Neural cell (in vitro differentiated cells): ENCODE data around the gene PLCH1. TPM values are rescaled to one million over a fixed set of nuclear protein-coding genes. Genes with fewer than 3 reads are reported as not detected.

ENCODE experiments used
- H2AFZ ChIP-seq: fragments of 200-600, 300-800 bp; sonication (generic), shearing (Covaris generic); 2 replicates; pipeline ENCODE4 v1.6.0; 2014; ENCODE audit warnings: low read depth, mild to moderate bottlenecking, antibody characterized with exemption, low read length, moderate library complexity
- H3F3A ChIP-seq: fragments of 200-600 bp; shearing (Covaris generic); 2 replicates; pipeline ENCODE4 v1.6.1; 2016; ENCODE audit warnings: mild to moderate bottlenecking, moderate library complexity, mixed read lengths, antibody characterized with exemption, low read length; ENCODE audit not compliant: insufficient read depth, poor library complexity, severe bottlenecking
- H3K27ac ChIP-seq: fragments of 200-600, 300-800 bp; sonication (generic), shearing (Covaris generic); 2 replicates; pipeline ENCODE4 v1.5.1; 2014; ENCODE audit warnings: mild to moderate bottlenecking, low read length, moderate library complexity
- H3K27me3 ChIP-seq: fragments of 300-800, 200-600 bp; sonication (generic), shearing (Covaris generic); 2 replicates; pipeline ENCODE4 v1.6.0; 2014; ENCODE audit warnings: mild to moderate bottlenecking, low read depth, low read length, moderate library complexity; ENCODE audit not compliant: insufficient read depth
- H3K36me3 ChIP-seq: fragments of 300-800, 200-600 bp; sonication (generic), shearing (Covaris generic); 2 replicates; pipeline ENCODE4 v1.5.1; 2014; ENCODE audit warnings: mild to moderate bottlenecking, antibody characterized with exemption, low read length, moderate library complexity; ENCODE audit not compliant: insufficient read depth
- H3K4me2 ChIP-seq: fragments of 300-800, 200-600 bp; sonication (generic), shearing (Covaris generic); 2 replicates; pipeline ENCODE4 v1.6.0; 2014; ENCODE audit warnings: mild to moderate bottlenecking, low read length
- H3K4me3 ChIP-seq: fragments of 300-800, 200-600 bp; sonication (generic), shearing (Covaris generic); 2 replicates; pipeline ENCODE4 v1.5.1; 2014; ENCODE audit warnings: mild to moderate bottlenecking, low read length, moderate library complexity
- H3K79me2 ChIP-seq: fragments of 200-600 bp; shearing (Covaris generic); replicated peaks from 2 replicates; pipeline ENCODE4 v1.6.0; 2014; ENCODE audit warnings: mild to moderate bottlenecking, low read length, moderate library complexity; ENCODE audit not compliant: insufficient read depth
- H3K9ac ChIP-seq: fragments of 300-800, 200-600 bp; sonication (generic), shearing (Covaris generic); 2 replicates; pipeline ENCODE4 v1.6.1; 2016; ENCODE audit warnings: mild to moderate bottlenecking, low read length, mixed read lengths
- H3K9me2 ChIP-seq: fragments of 200-600 bp; shearing (Covaris generic); 2 replicates; pipeline ENCODE4 v1.6.1; 2016; ENCODE audit warnings: mild to moderate bottlenecking, low read length, mixed read lengths; ENCODE audit not compliant: insufficient read depth
- H3K9me3 ChIP-seq: fragments of 200-600, 300-800 bp; sonication (generic), shearing (Covaris generic); 2 replicates; pipeline ENCODE4 v1.6.1; 2016; ENCODE audit warnings: mild to moderate bottlenecking, mixed run types, low read length, moderate library complexity, mixed read lengths
- H4K20me1 ChIP-seq: fragments of 200-600 bp; shearing (Covaris generic); 2 replicates; pipeline ENCODE4 v1.6.1; 2016; ENCODE audit warnings: mild to moderate bottlenecking, mixed run types; ENCODE audit not compliant: insufficient read depth
- EP300 ChIP-seq: fragments of 450-650 bp; conservative IDR thresholded peaks from 2 replicates; pipeline ENCODE4 v1.6.1; 2014; ENCODE audit warnings: antibody characterized with exemption, mild to moderate bottlenecking, moderate library complexity; ENCODE audit not compliant: poor library complexity, severe bottlenecking
- EZH2 ChIP-seq: fragments of 200-600, 300-800 bp; shearing (Covaris generic), sonication (generic); IDR thresholded peaks from 2 replicates; pipeline ENCODE4 v1.6.1; 2014; ENCODE audit warnings: antibody characterized with exemption, low read length, borderline replicate concordance, mild to moderate bottlenecking; ENCODE audit not compliant: insufficient read depth, poor library complexity, severe bottlenecking
- MXI1 ChIP-seq: fragments of 450-650 bp; conservative IDR thresholded peaks from 2 replicates; pipeline ENCODE4 v1.6.1; 2014; ENCODE audit warnings: antibody characterized with exemption, mild to moderate bottlenecking; ENCODE audit not compliant: poor library complexity, severe bottlenecking
- POLR2AphosphoS5 ChIP-seq: IDR thresholded peaks from 2 replicates; pipeline ENCODE4 v1.6.1; 2012
- RAD21 ChIP-seq: fragments of 450-650 bp; conservative IDR thresholded peaks from 2 replicates; pipeline ENCODE4 v1.6.1; 2014; ENCODE audit warnings: antibody characterized with exemption, mild to moderate bottlenecking, moderate library complexity
- SMC3 ChIP-seq: fragments of 450-650 bp; conservative IDR thresholded peaks from 2 replicates; pipeline ENCODE4 v1.6.1; 2014; ENCODE audit warnings: antibody characterized with exemption, mild to moderate bottlenecking, moderate library complexity; ENCODE audit not compliant: poor library complexity
- TAF1 ChIP-seq: IDR thresholded peaks from 2 replicates; pipeline ENCODE4 v1.6.1; 2012; ENCODE audit warnings: low read depth
- polyA plus RNA-seq: library from polyadenylated mRNA; depleted of rRNA; stranded (reverse); fragments of >200 nt; gene quantifications from 2 replicates; pipeline ENCODE4 v1.2.3, GENCODE V29; 2014
- TF ChIP-seq, protein P1 (sequence below): IDR thresholded peaks from 2 replicates; pipeline ENCODE4 v1.6.1; 2012; ENCODE audit warnings: borderline replicate concordance
- TF ChIP-seq, protein P2 (sequence below): fragments of 450-650 bp; IDR thresholded peaks from 2 replicates; pipeline ENCODE4 v1.5.1; 2014; ENCODE audit warnings: antibody characterized with exemption, mild to moderate bottlenecking, moderate library complexity; ENCODE audit not compliant: poor library complexity, severe bottlenecking

The PLCH1 gene
- polyA plus RNA-seq, 1 donor from 2014 or later: 13.5 TPM

DNA sequence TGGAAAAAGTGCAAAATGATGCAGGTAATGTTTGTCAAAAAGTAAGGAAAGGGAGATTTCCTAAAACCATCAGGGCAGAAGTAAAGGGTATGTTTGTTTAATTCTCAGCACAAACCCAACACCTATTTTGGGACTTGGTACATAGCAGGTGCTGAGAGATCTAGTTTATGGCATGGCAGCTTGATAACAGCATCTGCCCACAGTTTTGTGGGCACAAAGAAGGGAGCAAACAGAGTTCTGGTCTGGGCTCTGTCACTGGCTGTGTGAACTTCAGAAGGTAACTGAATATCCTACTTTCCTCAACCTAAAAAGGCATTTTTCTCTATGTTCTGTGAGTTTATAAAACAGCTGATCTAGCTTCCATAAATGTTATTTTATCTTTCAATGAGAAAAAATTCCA is 141.6 kb downstream of the PLCH1 start:
- no peaks in the 10 kb centered on the region for H3K9me3 ChIP-seq
- no peak overlapping the region for H3K9ac ChIP-seq
- H3K79me2 ChIP-seq: peaks cover 7% of the 10 kb centered on the region
- H3K4me2 ChIP-seq: no peak overlapping the region
- no peaks in the 10 kb centered on the region for H3K9me2 ChIP-seq
- no peak overlapping the region for H2AFZ ChIP-seq
- H3K36me3 ChIP-seq: no peaks in the 10 kb centered on the region
- H3F3A ChIP-seq: no peaks in the 10 kb centered on the region
- H4K20me1 ChIP-seq: no peaks in the 10 kb centered on the region
- H3K27ac ChIP-seq: no peak overlapping the region
- TF ChIP-seq SMC3 (no peak), TAF1 (no peak), MXI1 (no peak), EP300 (no peak), RAD21 (no peak), POLR2AphosphoS5 (no peak), EZH2 (no peak)
- TF ChIP-seq, protein P1, sequence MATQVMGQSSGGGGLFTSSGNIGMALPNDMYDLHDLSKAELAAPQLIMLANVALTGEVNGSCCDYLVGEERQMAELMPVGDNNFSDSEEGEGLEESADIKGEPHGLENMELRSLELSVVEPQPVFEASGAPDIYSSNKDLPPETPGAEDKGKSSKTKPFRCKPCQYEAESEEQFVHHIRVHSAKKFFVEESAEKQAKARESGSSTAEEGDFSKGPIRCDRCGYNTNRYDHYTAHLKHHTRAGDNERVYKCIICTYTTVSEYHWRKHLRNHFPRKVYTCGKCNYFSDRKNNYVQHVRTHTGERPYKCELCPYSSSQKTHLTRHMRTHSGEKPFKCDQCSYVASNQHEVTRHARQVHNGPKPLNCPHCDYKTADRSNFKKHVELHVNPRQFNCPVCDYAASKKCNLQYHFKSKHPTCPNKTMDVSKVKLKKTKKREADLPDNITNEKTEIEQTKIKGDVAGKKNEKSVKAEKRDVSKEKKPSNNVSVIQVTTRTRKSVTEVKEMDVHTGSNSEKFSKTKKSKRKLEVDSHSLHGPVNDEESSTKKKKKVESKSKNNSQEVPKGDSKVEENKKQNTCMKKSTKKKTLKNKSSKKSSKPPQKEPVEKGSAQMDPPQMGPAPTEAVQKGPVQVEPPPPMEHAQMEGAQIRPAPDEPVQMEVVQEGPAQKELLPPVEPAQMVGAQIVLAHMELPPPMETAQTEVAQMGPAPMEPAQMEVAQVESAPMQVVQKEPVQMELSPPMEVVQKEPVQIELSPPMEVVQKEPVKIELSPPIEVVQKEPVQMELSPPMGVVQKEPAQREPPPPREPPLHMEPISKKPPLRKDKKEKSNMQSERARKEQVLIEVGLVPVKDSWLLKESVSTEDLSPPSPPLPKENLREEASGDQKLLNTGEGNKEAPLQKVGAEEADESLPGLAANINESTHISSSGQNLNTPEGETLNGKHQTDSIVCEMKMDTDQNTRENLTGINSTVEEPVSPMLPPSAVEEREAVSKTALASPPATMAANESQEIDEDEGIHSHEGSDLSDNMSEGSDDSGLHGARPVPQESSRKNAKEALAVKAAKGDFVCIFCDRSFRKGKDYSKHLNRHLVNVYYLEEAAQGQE: no peak
- TF ChIP-seq, protein P2, sequence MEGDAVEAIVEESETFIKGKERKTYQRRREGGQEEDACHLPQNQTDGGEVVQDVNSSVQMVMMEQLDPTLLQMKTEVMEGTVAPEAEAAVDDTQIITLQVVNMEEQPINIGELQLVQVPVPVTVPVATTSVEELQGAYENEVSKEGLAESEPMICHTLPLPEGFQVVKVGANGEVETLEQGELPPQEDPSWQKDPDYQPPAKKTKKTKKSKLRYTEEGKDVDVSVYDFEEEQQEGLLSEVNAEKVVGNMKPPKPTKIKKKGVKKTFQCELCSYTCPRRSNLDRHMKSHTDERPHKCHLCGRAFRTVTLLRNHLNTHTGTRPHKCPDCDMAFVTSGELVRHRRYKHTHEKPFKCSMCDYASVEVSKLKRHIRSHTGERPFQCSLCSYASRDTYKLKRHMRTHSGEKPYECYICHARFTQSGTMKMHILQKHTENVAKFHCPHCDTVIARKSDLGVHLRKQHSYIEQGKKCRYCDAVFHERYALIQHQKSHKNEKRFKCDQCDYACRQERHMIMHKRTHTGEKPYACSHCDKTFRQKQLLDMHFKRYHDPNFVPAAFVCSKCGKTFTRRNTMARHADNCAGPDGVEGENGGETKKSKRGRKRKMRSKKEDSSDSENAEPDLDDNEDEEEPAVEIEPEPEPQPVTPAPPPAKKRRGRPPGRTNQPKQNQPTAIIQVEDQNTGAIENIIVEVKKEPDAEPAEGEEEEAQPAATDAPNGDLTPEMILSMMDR: no peak
- H3K27me3 ChIP-seq: no peaks in the 10 kb centered on the region
- H3K4me3 ChIP-seq: no peak overlapping the region

DNA sequence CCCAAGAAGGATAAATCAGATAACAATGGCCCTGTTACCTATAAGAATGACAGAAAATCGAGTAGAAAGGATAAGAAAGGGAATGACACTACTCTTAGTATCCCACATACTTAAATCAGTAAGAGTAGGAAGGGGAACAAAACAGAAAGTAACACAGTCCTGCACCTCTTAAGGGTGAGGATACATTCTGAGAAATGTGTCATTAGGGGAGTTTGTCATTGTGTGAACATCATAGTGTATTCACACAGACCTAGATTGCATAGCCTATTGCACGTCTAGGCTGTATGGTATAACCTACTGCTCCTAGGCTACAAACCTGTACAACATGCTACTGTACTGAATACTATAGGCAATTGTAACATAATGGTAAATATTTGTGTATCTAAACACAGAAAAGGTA is 142.6 kb downstream of the PLCH1 start:
- no peak overlapping the region for H3K4me3 ChIP-seq
- H2AFZ ChIP-seq: no peak overlapping the region
- H3K4me2 ChIP-seq: no peak overlapping the region
- TF ChIP-seq MXI1: no peak
- no peak for TF ChIP-seq POLR2AphosphoS5
- TF ChIP-seq, protein P1: no peak
- TF ChIP-seq RAD21: no peak
- TF ChIP-seq EZH2: no peak
- TF ChIP-seq, protein P2: no peak
- no peak for TF ChIP-seq SMC3
- no peak for TF ChIP-seq TAF1
- no peak for TF ChIP-seq EP300
- no peaks in the 10 kb centered on the region for H3K36me3 ChIP-seq
- H3F3A ChIP-seq: no peaks in the 10 kb centered on the region
- H3K9ac ChIP-seq: no peak overlapping the region
- no peaks in the 10 kb centered on the region for H3K27me3 ChIP-seq
- H4K20me1 ChIP-seq: no peaks in the 10 kb centered on the region
- no peak overlapping the region for H3K27ac ChIP-seq
- no peaks in the 10 kb centered on the region for H3K9me3 ChIP-seq
- peaks cover 7% of the 10 kb centered on the region for H3K79me2 ChIP-seq
- no peaks in the 10 kb centered on the region for H3K9me2 ChIP-seq
